NCI-H2171 treated with DMSO at 0.1 percent for 48 hours (cell line): ENCODE measurements around the gene LRRC4C.

ENCODE experiments used
- DNase-seq: peaks from one replicate; lab custom pipeline; 2025; lab: John Stamatoyannopoulos, UW

The LRRC4C gene

GRCh38 chr11:40291329-40291728, 1168.1 kb downstream of the LRRC4C start:
- no peak for DNase-seq

GRCh38 chr11:40290171-40290631, 1169.3 kb downstream of the LRRC4C start:
- no peak for DNase-seq

GRCh38 chr11:40289370-40289769, 1170.1 kb downstream of the LRRC4C start:
- no peak for DNase-seq

GRCh38 chr11:40287916-40288803, 1171.3 kb downstream of the LRRC4C start:
- no peak for DNase-seq

GRCh38 chr11:40286137-40286536, 1173.3 kb downstream of the LRRC4C start:
- DNase-seq, result no peak

- DNase-seq, result no peak
Observed at GRCh38 chr11:40285558-40285957, 1173.9 kb downstream of the LRRC4C start.

- DNase-seq, result no peak
Observed at GRCh38 chr11:40281052-40281580, 1178.3 kb downstream of the LRRC4C start.

GRCh38 chr11:40280159-40281051, 1179.0 kb downstream of the LRRC4C start:
- DNase-seq, result no peak

GRCh38 chr11:40276960-40277359, 1182.5 kb downstream of the LRRC4C start:
- DNase-seq, result no peak

- no peak for DNase-seq
Observed at GRCh38 chr11:40274017-40274416, 1185.4 kb downstream of the LRRC4C start.

- DNase-seq, result no peak
Observed at GRCh38 chr11:40273192-40273732, 1186.2 kb downstream of the LRRC4C start.

GRCh38 chr11:40271361-40271760, 1188.1 kb downstream of the LRRC4C start:
- no peak for DNase-seq

GRCh38 chr11:40269865-40270264, 1189.6 kb downstream of the LRRC4C start:
- DNase-seq, result no peak

- no peak for DNase-seq
Observed at GRCh38 chr11:40268551-40268950, 1190.9 kb downstream of the LRRC4C start.

- no peak for DNase-seq
Observed at GRCh38 chr11:40255457-40255856, 1204.0 kb downstream of the LRRC4C start.

GRCh38 chr11:40253166-40253565, 1206.3 kb downstream of the LRRC4C start:
- no peak for DNase-seq

- no peak for DNase-seq
Observed at GRCh38 chr11:40252236-40252635, 1207.2 kb downstream of the LRRC4C start.

- DNase-seq, result no peak
Observed at GRCh38 chr11:40246983-40247382, 1212.5 kb downstream of the LRRC4C start.

GRCh38 chr11:40241524-40242051, 1217.9 kb downstream of the LRRC4C start:
- DNase-seq, result no peak

- DNase-seq, result no peak
Observed at GRCh38 chr11:40240284-40240683, 1219.2 kb downstream of the LRRC4C start.

GRCh38 chr11:40236526-40236925, 1222.9 kb downstream of the LRRC4C start:
- no peak for DNase-seq

- no peak for DNase-seq
Observed at GRCh38 chr11:40235841-40236240, 1223.6 kb downstream of the LRRC4C start.
